Measurements from ENCODE around the gene ZC3HAV1.

DNA sequence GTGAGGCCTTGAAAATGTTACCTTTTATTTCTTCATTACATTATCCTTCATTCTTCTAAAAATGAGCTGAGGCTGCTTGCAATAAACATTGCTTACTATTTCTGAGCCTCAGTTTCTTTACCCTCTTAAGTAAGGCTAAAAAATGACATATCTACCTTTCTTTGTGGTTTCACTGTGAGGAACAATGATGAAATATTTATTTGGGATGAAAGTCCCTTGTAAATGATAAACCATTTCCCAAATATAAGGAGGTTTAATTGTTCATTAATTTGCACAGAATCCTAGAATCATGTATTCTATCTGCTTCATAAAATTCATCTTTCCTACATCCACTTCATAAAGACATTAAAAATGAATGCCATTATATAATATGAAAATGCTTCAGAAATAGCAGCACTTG, 27.9 kb downstream of the ZC3HAV1 start:
- TF ChIP-seq, protein P1, sequence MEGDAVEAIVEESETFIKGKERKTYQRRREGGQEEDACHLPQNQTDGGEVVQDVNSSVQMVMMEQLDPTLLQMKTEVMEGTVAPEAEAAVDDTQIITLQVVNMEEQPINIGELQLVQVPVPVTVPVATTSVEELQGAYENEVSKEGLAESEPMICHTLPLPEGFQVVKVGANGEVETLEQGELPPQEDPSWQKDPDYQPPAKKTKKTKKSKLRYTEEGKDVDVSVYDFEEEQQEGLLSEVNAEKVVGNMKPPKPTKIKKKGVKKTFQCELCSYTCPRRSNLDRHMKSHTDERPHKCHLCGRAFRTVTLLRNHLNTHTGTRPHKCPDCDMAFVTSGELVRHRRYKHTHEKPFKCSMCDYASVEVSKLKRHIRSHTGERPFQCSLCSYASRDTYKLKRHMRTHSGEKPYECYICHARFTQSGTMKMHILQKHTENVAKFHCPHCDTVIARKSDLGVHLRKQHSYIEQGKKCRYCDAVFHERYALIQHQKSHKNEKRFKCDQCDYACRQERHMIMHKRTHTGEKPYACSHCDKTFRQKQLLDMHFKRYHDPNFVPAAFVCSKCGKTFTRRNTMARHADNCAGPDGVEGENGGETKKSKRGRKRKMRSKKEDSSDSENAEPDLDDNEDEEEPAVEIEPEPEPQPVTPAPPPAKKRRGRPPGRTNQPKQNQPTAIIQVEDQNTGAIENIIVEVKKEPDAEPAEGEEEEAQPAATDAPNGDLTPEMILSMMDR (IDR thresholded peaks at IDR 0.05; ENCODE audit: insufficient read depth, low read length), result no peak
- TF ChIP-seq POLR2AphosphoS5 (IDR thresholded peaks at IDR 0.05; ENCODE audit: low read depth) (no peak), GABPA (IDR thresholded peaks at IDR 0.05; ENCODE audit: low read depth) (no peak)
- TF ChIP-seq, protein P2, sequence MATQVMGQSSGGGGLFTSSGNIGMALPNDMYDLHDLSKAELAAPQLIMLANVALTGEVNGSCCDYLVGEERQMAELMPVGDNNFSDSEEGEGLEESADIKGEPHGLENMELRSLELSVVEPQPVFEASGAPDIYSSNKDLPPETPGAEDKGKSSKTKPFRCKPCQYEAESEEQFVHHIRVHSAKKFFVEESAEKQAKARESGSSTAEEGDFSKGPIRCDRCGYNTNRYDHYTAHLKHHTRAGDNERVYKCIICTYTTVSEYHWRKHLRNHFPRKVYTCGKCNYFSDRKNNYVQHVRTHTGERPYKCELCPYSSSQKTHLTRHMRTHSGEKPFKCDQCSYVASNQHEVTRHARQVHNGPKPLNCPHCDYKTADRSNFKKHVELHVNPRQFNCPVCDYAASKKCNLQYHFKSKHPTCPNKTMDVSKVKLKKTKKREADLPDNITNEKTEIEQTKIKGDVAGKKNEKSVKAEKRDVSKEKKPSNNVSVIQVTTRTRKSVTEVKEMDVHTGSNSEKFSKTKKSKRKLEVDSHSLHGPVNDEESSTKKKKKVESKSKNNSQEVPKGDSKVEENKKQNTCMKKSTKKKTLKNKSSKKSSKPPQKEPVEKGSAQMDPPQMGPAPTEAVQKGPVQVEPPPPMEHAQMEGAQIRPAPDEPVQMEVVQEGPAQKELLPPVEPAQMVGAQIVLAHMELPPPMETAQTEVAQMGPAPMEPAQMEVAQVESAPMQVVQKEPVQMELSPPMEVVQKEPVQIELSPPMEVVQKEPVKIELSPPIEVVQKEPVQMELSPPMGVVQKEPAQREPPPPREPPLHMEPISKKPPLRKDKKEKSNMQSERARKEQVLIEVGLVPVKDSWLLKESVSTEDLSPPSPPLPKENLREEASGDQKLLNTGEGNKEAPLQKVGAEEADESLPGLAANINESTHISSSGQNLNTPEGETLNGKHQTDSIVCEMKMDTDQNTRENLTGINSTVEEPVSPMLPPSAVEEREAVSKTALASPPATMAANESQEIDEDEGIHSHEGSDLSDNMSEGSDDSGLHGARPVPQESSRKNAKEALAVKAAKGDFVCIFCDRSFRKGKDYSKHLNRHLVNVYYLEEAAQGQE (IDR thresholded peaks at IDR 0.05; ENCODE audit: insufficient replicate concordance, low read depth), result no peak

Measured in HL-60 (cell line).